GM18519 (cell line): ENCODE results near the gene CALN1.
"Not testable (repeated sequence)": the region's sequence is repeated elsewhere in the genome, so short reads cannot be mapped to it uniquely, and the experiment has no call there.

ENCODE experiments used
- ATAC-seq: cut with Tn5 transposase; IDR thresholded peaks from one replicate; pipeline ENCODE4 v1.9.1; 2021; ENCODE audit warnings: mild to moderate bottlenecking, moderate library complexity; ENCODE audit not compliant: unreplicated experiment, low FRiP score

CALN1 gene

DNA sequence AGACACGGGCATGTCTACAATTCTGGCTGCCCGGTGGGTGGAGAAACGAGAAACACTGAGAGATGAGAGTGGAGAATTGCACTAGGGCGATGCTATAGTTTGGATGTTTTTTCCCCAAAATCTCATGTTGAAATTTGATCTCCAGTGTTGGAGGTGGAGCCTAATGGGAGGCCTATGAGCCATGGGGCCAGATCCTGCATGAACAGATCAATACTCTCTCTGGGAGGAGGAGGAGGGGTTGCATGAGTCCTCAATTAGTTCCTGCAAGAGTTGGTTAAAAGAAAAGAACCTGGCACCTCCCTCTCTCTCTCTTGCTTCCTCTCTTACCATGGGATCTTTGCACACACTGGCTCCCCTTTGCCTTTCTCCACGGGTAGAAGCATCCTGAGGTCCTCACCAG, 299.1 kb downstream of the CALN1 start:
- ATAC-seq: no peak

DNA sequence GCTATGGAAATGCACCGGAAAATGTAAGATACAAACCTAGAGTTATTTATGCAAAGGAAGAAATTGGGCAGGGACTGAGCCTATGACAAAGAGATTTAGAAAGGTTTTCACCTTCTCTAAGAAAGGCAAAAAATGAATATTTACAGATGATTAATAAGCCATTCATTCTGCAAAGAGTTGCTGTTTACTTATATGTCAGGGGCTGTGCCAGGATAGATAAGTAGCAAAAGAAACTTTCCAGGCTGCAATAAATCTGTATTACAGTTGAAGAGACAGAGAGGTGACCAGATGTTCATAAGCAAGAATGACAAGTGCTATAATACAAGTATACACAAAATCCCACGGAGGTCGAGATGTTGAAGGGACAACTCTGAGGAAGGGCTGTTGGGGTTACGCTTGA, 299.6 kb downstream of the CALN1 start:
- ATAC-seq: no peak

DNA sequence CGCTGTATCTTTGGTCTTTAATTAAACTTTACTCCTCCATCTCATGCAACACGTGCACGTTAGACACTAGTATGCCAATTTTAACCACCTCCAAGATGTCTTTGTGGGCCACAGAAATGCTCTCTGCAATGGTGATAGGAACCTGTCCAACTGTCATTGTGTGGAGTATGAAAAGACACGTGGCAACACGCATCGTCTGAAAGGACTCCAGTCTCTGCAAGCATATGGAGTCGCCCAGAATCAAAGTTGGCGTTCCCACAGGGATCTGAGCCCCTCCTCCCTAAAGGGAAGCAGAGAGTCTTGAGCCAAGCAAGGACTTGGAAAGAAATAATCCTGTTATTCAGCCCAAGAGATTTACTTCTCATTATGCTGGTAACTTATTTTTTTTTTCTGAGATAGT, 301.1 kb downstream of the CALN1 start:
- ATAC-seq: no peak

DNA sequence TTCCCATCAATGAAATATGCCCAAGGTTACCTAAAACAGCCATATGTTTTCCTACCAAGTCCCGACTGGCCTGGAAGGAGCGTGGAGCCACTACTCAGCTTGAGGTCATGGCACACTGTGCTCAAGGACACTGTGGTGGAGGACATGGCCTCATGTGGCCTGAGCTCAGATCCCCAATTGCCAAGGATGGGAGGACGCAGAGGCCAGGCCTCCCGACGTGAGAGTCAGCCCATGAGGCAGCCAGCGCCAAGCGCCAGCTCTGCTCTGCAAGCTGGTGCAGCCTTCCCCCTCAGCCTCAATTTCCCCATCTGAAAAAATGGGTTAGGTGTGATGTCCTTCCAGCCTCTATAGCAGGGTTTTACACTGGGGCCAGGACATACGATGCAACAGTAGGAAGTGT, 302.6 kb downstream of the CALN1 start:
- ATAC-seq: no peak

DNA sequence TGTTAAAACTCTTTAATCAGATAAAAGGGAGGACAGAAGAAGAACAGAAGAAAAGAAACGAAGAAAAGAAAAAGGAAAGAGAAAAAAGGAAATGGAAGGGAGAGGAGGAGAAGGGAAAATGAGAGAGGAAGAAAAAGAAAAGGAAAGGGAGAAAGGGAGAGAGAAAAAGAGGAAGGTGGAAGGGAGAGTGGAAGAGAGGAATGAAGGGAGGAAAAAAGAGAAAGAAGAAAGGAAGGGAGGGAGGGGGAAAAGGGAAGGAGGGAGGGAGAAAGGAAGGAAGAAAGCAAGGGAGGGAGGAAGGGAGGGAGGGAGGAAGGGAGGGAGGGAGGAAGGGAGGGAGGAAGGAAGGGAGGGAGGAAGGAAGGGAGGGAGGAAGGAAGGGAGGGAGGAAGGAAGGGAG, 305.7 kb downstream of the CALN1 start:
- no peak for ATAC-seq

DNA sequence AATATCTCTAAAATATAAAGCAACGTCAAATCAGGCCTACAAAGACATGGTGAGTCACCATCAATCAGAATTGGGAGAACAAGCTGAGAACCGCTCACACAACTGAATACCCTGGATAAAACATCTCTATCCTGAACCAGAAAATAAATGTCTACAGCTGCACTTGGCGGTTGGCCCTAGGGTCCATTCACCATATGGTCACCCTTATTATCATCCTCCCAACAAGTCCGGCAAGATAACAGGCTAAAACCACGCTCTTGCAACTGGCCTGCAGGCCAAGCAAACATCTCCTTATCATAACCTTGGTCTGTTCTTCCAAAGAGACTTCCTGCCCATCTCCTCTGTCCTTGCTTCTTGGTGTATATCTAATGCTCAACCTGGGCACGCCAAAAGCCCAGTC, 310.7 kb downstream of the CALN1 start:
- no peak for ATAC-seq

DNA sequence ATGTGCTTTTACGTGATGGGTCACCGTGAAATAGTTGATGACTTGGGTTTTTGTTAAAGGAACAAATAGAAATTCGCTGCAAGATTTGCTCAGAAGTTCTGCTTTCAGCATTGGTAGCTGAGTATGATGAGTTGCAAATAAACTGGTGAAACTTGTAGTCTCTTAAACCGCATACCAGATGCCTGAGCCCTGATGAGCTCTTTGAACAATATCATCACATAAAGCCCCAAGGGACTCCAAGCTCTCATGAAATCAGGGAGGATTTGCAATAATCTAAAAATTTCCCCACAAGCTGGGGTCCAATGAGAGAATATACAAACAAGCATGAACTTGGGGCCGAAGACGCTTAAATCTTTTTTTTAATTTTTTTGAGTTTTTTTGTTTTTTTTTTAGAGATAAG, 312.4 kb downstream of the CALN1 start:
- no peak for ATAC-seq

DNA sequence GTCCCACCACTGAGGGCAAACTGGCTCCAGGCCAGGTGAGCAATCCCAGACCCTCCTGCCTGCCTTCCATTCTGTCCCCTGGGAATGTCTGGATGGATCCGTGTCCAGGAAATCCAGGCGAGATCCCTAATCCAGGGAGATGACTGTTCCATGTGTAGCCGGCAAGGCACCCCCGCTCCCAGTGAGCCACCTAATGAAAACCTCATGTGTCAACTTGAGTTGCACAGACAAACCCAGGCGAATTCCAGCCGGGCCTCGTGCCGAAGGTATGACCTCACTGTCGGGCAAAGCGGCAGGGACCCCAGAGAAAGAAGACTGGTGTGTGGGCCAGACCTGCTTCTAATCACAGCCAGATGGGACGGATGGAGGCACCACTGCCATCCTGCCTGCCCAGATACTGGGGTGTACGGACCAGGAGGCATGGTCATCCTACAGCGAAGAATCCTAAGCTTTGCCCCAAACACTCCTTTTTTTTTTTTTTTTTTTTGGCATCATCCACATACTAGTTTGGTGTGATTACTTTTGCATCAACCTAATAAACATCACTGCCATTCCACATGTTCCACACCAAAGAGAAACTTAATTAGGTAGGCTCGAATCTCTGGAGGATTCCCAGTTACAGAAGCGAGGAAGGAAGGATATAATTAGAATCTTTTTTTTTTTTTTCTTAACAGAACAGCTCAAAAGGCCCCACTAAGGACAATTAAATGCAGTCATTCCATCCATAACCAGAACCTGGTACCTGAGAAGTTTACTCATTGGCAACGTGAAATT, 313.1 kb downstream of the CALN1 start:
- no peak for ATAC-seq

DNA sequence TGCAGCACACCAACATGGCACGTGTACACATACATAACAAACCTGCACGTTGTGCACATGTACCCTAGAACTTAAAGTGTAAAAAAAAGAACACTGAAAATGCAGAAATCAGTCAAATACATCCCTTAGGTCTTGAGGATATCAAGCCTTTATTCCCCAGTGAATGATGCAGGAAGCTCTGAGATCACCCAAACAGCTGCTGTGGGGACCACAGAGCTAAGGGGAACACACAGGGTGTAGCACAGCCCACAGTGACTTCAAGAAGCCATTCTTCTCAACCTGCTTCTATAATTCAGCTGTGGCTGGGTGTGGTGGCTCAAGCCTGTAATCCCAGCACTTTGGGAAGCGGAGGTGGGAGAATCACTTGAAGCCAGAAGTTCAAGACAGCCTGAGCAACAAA, 314.9 kb downstream of the CALN1 start:
- no peak for ATAC-seq

DNA sequence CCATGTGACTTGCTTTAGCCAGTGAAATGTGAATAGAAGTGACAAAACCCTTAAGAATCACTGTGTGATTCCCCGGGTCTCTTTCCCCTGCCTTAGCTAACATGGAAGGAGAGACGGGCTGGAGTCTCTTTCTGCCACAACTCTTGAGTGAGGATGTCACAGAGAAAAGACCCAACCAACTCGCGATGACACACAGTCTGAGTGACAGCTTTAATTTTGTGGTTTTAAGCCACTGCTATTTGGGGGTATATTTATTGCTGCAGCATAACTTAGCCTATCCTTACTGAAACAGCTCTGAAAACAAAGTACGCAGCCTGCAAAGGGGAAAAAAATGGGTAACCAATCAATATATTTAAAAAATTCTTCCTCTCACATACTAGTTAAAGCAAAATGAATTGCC, 319.4 kb downstream of the CALN1 start:
- no peak for ATAC-seq

DNA sequence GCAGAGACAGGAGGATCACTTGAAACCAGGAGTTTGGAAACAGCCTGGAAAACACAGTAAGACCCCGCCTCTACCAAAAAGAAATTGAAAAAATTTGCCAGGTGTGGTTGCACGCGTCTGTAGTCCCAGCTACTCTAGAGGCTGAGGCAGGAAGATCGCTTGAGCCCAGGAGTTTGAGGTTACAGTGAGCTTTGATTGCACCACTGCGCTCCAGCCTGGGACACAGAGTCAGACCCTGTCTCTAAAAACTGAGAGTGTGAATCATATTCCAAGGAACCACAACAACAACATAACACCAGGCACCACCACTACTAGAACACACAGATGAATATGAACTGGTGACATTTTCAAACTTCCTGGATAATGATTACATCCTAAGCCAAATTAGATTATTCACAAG, 324.2 kb downstream of the CALN1 start:
- ATAC-seq: no peak

DNA sequence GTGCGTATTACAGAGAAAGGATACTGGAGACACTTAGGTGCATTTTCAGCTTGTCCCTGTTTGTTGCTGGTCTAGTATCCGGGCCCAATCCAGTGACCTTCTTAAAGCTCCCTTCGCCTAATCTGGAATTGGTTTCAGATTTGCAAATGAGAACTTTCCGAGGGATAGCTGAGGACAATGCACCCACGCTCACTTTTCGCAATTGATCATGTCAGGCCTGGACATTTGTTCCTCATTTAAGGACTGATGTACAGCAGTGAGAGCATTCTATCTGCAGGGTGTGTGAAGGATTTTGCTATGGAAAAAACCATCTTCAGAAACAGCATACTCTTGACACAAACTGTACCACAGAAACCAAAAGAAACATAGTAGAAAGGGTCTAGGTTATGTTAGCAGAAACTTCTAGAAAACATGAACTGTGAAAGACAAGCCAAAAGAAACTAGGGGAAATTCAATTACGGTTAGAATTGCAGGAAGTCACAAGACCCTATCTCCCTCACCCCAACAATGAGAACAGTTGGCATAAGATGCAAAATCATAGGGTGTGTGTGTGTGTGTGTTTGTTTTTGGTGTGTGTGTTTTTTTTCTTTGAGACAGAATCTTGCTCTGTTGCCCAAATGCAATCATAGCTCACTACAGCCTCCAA, 331.1 kb downstream of the CALN1 start:
- ATAC-seq: no peak

DNA sequence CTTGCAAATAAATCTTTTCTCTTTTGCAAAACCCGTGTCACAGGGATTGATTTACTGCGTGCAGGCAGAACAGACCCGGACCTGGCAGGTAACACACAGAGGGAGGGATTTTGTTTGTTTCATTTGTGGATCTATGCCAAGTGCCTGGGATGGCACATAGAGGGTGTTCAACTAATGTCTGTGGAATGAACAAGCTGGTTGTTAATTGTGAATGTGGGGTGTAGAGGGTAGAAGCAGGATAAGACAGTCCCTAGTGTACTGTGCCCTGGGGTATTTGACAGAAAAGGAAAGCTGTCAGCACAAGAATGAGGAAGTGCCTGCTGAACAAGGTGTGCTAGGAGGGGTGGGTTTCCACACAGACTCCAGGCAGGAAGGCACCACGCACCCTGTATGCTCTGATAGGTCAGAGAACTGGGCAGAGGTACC, 331.8 kb downstream of the CALN1 start:
- ATAC-seq: no peak

DNA sequence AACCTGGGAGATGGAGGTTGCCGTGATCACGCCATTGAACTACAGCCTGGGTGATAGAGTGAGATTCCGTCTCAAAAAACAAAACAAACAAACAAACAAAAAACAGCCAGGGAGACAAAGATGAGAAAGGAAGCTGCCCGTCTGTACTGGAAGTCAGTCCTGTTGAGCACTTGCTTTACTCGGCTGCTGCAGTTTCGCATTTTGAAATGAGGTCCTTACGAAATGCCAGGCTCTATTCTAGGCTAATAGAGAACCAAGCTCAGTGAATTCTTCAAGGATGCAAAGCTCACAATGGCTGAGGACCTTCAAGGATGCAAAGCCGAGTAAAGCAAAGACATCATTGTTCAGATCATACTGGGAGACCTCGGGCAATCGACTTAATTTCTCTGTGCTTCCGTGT, 333.3 kb downstream of the CALN1 start:
- ATAC-seq: no peak

DNA sequence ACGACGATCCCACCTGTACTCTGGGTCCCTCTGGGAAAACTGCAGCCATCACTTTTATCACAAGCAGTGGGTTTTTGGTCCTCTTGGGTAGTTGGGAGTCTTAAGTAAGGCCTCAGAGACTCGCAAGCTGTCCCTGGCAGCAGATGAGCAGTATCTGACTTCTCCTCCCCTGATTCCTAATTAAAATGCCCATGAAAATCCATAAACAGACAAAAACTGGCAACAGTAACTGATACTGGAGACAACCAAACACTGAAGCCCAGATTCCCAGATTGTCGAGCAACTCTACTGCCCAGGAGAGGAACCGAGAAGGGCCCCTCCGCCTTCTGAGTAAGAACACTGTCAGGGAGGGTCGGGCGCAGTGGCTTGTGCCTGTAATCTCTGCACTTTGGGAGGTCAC, 333.8 kb downstream of the CALN1 start:
- ATAC-seq: no peak

DNA sequence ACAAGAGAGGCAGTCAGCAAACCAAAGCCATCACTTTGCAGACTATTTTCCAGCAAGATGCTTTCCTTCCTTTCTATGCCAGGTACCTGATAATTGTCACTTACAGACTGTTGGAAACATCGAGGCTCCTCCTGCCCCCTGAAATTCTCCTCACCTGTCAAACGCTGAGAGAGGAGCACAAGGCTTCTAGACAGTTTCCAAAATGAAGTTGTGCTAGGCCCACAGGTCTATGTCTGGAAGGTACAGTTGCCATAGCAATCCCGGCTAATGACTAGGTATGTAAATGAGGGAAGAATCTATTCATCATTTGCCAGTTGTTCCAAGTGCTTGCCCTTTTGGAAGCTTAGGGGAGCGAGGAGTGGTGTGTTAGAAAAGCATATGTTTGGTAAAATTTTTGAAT, 334.4 kb downstream of the CALN1 start:
- no peak for ATAC-seq

DNA sequence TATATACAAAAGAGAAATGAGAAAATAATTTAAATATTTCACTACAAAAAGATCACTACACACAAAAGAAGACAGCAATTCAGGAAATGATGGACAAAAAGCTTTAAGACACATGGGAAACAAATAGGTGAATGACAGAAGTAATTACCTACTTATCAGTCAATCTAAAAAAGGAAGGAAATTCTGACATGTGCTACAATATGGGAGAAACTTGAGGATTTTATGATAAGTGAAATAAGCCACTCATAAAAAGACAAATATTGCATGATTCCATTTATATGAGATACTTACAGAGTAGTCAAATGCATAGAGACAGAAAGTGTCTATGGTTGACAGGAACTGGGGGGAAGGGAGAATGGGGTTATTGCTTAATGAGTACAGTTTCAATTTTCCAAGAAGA, 339.2 kb downstream of the CALN1 start:
- ATAC-seq: no peak

DNA sequence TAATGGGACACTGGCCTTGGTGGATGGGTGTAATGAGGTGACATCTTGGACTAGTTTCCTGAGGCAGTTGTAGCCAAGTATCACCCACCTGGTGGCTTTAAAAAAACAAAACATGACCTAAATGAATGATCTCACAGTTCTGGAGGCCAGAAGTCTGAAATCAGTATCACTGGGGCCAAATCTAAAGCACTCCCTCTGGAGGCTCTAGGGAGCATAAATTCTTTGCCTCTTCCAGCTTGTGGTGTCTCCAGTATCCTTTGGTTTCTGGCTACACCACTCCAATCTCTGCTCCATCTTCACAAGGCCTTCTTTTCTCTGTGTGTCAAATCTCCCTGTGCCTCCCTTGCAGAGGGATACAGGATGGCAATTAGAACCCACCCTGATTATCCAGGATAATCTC, 342.9 kb downstream of the CALN1 start:
- ATAC-seq: no peak

DNA sequence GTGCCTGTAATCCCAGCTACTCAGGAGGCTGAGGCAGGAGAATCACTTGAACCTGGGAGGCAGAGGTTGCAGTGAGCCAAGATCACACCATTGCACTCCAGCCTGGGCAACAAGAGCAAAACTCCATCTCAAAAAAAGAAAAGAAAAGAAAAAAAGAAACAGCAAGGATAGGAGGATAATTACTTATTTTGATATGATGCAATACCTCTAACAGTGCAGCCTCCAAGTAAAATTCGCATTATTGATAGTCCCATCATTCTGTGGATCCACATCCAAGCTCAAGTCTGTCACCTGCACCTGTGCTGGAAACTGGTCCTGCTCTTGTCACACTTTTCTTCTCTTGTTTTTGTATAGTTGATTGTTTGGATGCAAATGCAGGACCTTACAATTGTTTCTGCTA, 346.4 kb downstream of the CALN1 start:
- ATAC-seq: not testable (repeated sequence)

DNA sequence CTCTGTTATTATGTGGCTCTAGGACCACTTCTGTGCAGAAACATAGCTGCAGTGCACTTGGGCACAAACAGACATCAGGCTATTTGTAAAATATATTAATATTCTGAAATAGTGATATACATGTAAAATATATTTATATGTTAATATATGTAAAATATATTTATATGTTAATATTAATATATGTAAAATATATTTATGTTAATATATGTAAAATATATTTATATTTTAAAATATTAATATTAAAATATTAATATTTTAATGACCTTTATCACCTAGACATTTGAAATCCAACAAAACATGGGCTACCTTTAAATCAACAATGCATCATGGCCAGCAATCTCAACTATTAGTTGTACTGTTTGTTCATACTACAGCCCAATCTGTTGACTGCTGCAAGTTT, 347.2 kb downstream of the CALN1 start:
- no peak for ATAC-seq

DNA sequence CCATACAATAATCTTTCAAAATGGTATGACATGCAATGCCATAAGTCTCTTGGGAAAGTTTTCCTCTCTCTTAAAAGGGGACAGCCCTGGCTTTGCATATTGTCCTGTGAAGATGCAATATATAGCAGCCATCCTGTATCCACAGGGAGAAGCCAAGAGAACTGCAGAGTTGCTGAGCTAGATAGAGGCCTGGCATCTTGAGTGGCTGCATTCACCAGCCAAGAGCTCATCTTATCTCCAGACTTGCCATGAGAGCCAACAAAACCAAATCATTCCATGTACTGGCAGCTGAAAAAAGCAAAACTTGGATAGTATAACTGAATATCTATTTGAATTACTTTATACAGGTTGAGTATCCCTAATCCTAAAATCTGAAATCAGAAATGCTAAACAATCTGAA, 348.8 kb downstream of the CALN1 start:
- no peak for ATAC-seq

DNA sequence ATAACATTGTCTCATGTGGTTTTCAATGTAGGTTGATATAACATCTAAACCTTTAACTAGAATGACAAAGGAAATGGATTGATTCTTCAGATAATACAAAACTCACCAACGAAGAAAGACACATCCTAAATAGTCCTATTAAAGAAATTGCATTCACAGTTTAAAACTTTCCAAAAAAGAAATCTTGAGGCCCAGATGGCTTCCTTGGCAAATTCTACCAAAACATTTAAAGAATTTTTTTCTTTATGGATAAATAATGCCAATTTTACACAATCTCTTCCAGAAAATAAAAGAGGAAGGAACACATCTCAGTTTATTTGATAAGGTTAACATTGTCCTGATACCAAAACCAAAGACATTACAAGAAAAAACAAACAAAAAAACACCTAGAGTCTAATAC, 349.5 kb downstream of the CALN1 start:
- no peak for ATAC-seq
